HG03108 (cell line): ENCODE data around the gene KCNQ2.

Experiments used
- ATAC-seq: cut with Tn5 transposase; IDR thresholded peaks from one replicate; pipeline ENCODE4 v1.9.1; 2021; ENCODE audit warnings: moderate library complexity; ENCODE audit not compliant: unreplicated experiment

The KCNQ2 gene

GRCh38 chr20:63420359-63421093 lies 51.9 kb downstream of the KCNQ2 start:
- ATAC-seq = no peak

DNA sequence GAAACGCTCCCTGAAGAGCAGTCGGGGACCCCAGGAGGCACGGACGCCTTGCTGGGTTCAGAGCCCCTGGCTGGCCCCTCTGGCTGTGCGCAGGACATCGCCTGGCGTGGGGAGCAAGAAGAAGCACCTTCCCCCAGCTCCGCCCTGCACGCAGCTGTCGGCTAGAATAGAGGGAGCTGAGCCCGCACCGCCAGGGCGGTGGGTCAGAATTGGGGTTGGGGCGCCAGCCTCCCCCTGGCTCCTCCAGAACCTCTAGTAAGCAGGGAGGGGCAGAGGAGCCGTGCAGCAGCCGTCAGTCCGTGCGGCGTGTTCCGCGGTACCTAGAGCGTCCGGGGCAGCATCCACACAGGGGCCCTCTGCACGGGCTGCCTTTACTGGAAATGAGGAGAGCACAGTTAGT lies 53.2 kb downstream of the KCNQ2 start:
- ATAC-seq = no peak

GRCh38 chr20:63418617-63419016 lies 53.8 kb downstream of the KCNQ2 start:
- ATAC-seq = no peak

DNA sequence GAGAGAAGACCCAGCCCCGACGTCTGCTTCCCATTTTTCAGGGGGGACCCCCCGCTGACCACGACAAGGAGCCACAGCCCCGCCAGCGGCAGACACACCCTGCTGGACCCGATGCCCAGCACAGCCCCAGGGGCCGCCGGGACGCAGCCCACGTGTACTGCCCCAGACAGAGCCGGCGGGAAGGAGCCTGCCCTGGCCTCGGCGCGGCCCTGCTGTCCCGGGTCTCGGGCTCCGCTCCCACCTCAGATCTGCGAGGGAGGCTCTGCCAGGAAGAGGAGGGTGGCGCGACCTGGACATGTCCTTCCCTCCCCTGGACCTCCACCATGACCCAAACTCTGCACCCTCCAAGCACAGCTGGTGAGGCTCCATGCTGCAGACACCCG lies 54.7 kb downstream of the KCNQ2 start:
- ATAC-seq = no peak

DNA sequence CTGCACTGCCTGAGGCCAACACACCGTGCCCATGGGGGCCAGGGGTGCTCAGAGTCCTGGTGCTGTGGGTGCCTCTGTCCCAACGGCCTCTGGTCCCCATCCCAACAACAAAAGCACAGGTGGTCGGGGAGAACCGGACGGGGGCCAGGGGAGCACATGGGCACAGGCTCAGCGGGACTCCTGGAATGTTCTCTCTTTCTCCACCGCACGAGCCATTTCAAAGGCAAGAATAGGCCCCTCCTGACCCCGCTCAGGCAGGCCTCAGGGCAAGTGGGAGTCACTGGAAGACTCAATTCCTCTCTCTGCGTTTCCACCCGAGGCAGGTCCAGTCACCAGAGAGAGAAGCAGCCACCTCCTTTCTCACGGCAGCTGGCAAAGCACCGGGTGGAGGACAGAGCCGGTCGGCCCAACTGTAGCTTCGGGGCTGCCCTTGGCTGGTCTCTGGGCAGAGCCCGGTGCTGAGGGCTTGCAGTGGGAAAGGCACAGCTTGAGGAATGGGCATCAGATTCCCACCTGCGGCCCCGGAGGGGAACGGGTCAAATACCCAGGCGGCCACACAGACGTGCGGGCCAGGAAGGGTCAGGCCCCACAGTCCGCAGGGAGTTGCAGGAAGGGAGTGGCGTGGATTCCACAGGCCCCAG lies 55.2 kb downstream of the KCNQ2 start:
- no peak for ATAC-seq

- ATAC-seq = no peak
Observed at GRCh38 chr20:63416631-63417030, 55.8 kb downstream of the KCNQ2 start.

- ATAC-seq = no peak
Observed at GRCh38 chr20:63415647-63416391, 56.6 kb downstream of the KCNQ2 start.

- ATAC-seq = no peak
Observed at GRCh38 chr20:63414720-63415430, 57.6 kb downstream of the KCNQ2 start.

DNA sequence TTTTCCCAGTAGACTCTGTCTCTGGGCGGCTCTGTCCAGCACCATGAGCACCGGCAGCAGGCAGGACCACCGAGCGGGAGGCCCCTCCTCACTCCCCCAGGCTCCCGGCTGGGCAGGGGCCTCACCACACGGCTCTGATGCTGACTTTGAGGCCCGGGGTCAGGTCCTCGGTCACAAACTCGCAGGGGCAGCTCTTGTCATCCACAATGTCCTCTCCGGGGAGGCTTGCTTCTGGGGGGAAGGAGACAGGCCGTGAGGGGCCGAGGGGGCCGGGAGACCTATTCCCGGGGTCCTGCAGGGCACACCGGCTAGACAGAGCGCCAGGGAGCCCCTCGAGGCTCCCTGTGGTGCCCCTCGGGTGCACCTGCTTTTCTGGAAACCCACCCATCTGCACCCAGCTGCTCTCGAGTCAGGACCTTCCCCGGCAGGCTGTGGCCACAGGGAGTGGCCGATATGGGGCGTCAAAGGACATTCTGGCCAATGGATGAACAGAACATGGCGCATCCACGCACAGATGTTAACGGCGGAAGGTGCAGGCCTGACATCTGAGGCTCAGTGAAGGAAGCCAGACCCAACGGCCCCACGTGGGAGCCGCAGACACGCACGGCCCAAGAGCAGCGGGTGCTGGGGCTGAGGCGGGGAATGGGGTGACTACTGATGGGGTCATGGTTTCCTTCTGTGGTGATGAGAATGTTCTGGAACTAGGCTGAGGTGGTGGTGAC lies 58.3 kb downstream of the KCNQ2 start:
- no peak for ATAC-seq

GRCh38 chr20:63413323-63413722 lies 59.1 kb downstream of the KCNQ2 start:
- no peak for ATAC-seq

DNA sequence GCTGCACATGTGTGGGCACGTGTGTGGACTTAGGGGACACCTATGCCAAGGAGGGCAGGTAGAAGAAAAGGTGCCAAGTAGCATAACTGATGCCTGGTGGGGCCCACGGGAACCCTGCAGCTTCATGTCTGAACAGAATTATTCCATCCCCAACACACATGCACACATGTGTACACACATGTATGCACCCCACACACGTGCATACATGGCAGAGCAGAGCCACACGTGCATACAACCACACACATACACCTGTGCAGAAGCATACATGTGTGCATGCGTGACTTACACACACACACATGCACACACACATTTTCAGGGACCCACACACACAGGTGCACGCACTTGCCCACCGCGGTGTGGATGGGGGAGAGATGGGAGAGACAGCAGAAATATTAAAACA lies 59.6 kb downstream of the KCNQ2 start:
- ATAC-seq = no peak

GRCh38 chr20:63411898-63412631 lies 60.4 kb downstream of the KCNQ2 start:
- ATAC-seq = no peak

DNA sequence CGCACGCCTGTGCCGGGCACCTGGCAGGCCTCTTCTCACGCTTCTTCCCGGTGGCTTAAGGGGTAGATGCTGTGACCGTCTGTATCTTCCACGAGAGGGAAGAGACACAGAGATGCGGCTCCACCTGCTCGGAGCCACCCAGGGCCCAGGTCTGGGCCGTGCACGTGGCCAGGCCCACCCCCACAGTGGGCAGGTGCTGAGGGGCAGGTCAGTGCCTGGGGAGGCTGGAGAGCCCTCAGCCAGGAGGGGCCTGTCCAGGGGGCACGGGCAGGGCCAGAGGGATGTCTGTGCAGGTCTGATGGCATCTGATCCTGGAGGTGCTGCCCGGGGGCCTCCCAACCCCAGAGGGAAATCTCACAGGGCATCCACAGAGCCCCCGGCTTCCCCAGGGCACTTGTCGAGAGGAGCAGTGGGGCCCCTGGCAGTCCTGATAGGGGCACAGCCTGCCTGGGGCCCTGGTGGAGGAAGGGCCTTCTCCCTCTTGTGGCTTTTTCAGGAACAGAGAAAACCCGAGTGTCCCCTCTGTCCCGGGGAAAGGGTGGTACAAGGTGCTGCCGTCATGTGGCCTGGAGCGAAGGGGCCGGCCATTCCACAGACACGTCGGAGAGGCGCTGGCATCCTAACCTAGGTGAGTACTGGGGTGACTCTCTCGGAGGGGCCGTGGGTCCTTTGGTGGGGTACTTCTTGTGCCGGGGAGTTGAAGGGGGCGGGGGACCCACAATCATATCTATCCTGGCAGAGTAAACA lies 61.1 kb downstream of the KCNQ2 start:
- no peak for ATAC-seq

DNA sequence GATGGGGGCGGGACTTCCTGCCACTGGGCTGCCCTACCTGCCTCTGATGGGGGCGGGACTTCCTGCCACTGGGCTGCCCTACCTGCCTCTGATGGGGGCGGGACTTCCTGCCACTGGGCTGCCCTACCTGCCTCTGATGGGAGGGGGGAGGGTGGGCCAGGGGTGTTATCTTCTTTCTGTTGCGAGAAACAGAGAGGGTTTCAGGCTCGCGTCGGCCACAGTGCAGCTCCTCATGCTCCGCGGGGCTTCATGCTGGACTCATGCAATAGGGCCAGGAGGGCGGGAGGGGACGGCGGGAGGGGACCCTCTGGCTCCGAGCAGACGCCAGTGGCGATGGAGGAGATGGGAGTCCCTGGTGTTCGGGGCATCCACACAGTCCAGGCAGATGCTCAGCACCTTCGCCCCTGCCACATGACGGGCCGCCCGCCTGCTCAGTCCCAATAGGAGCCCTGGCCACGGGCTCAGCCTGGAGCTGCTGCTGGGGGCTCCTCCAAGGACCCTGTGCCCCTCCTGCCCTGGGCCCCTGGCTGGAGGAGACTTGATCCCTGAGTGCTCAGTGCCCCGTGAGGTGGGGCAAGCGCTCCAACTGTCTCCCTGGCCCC lies 62.5 kb downstream of the KCNQ2 start:
- no peak for ATAC-seq

- ATAC-seq = no peak
Observed at GRCh38 chr20:63409066-63409833, 63.2 kb downstream of the KCNQ2 start.

- ATAC-seq = no peak
Observed at GRCh38 chr20:63408684-63409046, 63.8 kb downstream of the KCNQ2 start.

GRCh38 chr20:63407928-63408683 lies 64.3 kb downstream of the KCNQ2 start:
- no peak for ATAC-seq
